Liver (tissue), 9 donors: ENCODE results near the gene PLK2. TPM values are rescaled to one million over a fixed set of nuclear protein-coding genes. Genes with fewer than 3 reads are reported as not detected.

Experiments used
- DNase-seq: peaks from one replicate; pipeline ENCODE4 v3.0.0-alpha.2; 2017; ENCODE audit warnings: low spot score
- H3K27ac ChIP-seq, 2 donors: one replicate each; pipeline ENCODE4 v1.7.0; 2013; ENCODE audit warnings: inconsistent platforms in 2 of 2, low read length in 2 of 2, control low read depth in 1 of 2, low read depth in 1 of 2, mild to moderate bottlenecking in 1 of 2
- H3K27me3 ChIP-seq, 4 donors: one replicate each; pipeline versions ENCODE4 v1.6.1 to v1.7.0; 2013; ENCODE audit warnings: low read length in 3 of 4, inconsistent platforms in 1 of 4, mild to moderate bottlenecking in 1 of 4, moderate library complexity in 1 of 4; ENCODE audit not compliant: control insufficient read depth in 4 of 4, insufficient read depth in 4 of 4
- H3K36me3 ChIP-seq, 4 donors: one replicate each; pipeline versions ENCODE4 v1.6.1 to v1.7.0; 2013; ENCODE audit warnings: low read length in 3 of 4, mild to moderate bottlenecking in 3 of 4, low read depth in 1 of 4, moderate library complexity in 1 of 4; ENCODE audit not compliant: control insufficient read depth in 4 of 4, insufficient read depth in 3 of 4
- H3K4me1 ChIP-seq, 4 donors: one replicate each; pipeline versions ENCODE4 v1.6.1 to v1.7.0; 2013; ENCODE audit warnings: low read length in 3 of 4, mild to moderate bottlenecking in 3 of 4, moderate library complexity in 1 of 4; ENCODE audit not compliant: control insufficient read depth in 4 of 4, insufficient read depth in 4 of 4
- H3K4me3 ChIP-seq, 3 donors: one replicate each; pipeline versions ENCODE4 v1.6.1 to v1.7.0; 2013; ENCODE audit warnings: low read length in 3 of 3, control low read depth in 1 of 3, low read depth in 1 of 3, mild to moderate bottlenecking in 1 of 3
- H3K9ac ChIP-seq, 2 donors: one replicate each; pipeline ENCODE4 v1.7.0; 2013; ENCODE audit warnings: low read length in 2 of 2, mild to moderate bottlenecking in 2 of 2, moderate library complexity in 2 of 2, control low read depth in 1 of 2, low read depth in 1 of 2
- H3K9me3 ChIP-seq, 4 donors: one replicate each; pipeline versions ENCODE4 v1.6.1 to v1.7.0; 2013; ENCODE audit warnings: low read length in 3 of 4; ENCODE audit not compliant: control insufficient read depth in 4 of 4
- EGR1 ChIP-seq, 2 donors: IDR thresholded peaks; 2 replicates each; pipeline ENCODE4 v1.6.1; 2016 to 2018; ENCODE audit warnings: antibody characterized with exemption in 2 of 2, low read depth in 2 of 2
- FOXA1 ChIP-seq: IDR thresholded peaks from 2 replicates; pipeline ENCODE4 v1.6.1; 2016; ENCODE audit warnings: antibody characterized with exemption
- FOXA2 ChIP-seq: IDR thresholded peaks from 2 replicates; pipeline ENCODE4 v1.6.1; 2016; ENCODE audit warnings: antibody characterized with exemption
- GABPA ChIP-seq, 2 donors: IDR thresholded peaks in 1 of 2; conservative IDR thresholded peaks in 1 of 2; 2 replicates each; pipeline ENCODE4 v1.6.1; 2016; ENCODE audit warnings: antibody characterized with exemption in 2 of 2, mild to moderate bottlenecking in 1 of 2, moderate library complexity in 1 of 2
- HNF4A ChIP-seq, 2 donors: conservative IDR thresholded peaks; 2 replicates each; pipeline ENCODE4 v1.6.1; 2016; ENCODE audit warnings: antibody characterized with exemption in 2 of 2, mild to moderate bottlenecking in 2 of 2
- HNF4G ChIP-seq: IDR thresholded peaks from 2 replicates; pipeline ENCODE4 v1.6.1; 2016; ENCODE audit warnings: antibody characterized with exemption
- JUND ChIP-seq, 2 donors: IDR thresholded peaks; 2 replicates each; pipeline ENCODE4 v1.6.1; 2016; ENCODE audit warnings: antibody characterized with exemption in 2 of 2
- NR2F2 ChIP-seq: IDR thresholded peaks from 2 replicates; pipeline ENCODE4 v1.6.1; 2016; ENCODE audit warnings: antibody characterized with exemption
- RXRA ChIP-seq, 2 donors: IDR thresholded peaks; 2 replicates each; pipeline ENCODE4 v1.6.1; 2017 to 2018; ENCODE audit warnings: antibody characterized with exemption in 2 of 2, mild to moderate bottlenecking in 1 of 2
- SP1 ChIP-seq: IDR thresholded peaks from 2 replicates; pipeline ENCODE4 v1.6.1; 2018; ENCODE audit warnings: antibody characterized with exemption, mild to moderate bottlenecking
- TAF1 ChIP-seq: conservative IDR thresholded peaks from 2 replicates; pipeline ENCODE4 v1.6.1; 2016; ENCODE audit warnings: antibody characterized with exemption, mild to moderate bottlenecking
- YY1 ChIP-seq: IDR thresholded peaks from 2 replicates; pipeline ENCODE4 v1.6.1; 2016; ENCODE audit warnings: antibody characterized with exemption, mild to moderate bottlenecking
- WGBS: extraction: QIAGEN DNeasy Blood & Tissue Kit; methylation state at CpG from one replicate; pipeline ENCODE4 v1.1.7; 2013; 5-methylcytosine and 5-hydroxymethylcytosine counted together
- polyA plus RNA-seq, 2 donors: library from polyadenylated mRNA; stranded (reverse) in 1 of 2; unstranded in 1 of 2; fragments of 200-250 nt in 1 of 2; fragments of >200 nt in 1 of 2; fragmentation: Nextera tagmentation in 1 of 2; extraction: Ambion mirVana in 1 of 2; gene quantifications; one replicate each; pipeline versions ENCODE4 v1.2.1 to v1.2.3, GENCODE V29; 2013 to 2015
- total RNA-seq, 2 donors: library from RNA; depleted of rRNA; stranded (reverse); fragments of >200 nt; gene quantifications; one replicate each; pipeline ENCODE4 v1.2.3, GENCODE V29; 2014
- TF ChIP-seq, protein P1 (sequence below): IDR thresholded peaks from 2 replicates; pipeline ENCODE4 v1.6.1; 2016; ENCODE audit warnings: antibody characterized with exemption
- TF ChIP-seq, protein P2 (sequence below): IDR thresholded peaks from 2 replicates; pipeline ENCODE4 v1.6.1; 2016; ENCODE audit warnings: antibody characterized with exemption
- TF ChIP-seq, protein P3 (sequence below): IDR thresholded peaks from 2 replicates; pipeline ENCODE4 v1.6.1; 2016; ENCODE audit warnings: antibody characterized with exemption, mild to moderate bottlenecking
- TF ChIP-seq, protein P4 (sequence below): IDR thresholded peaks from 2 replicates; pipeline ENCODE4 v1.6.1; 2016; ENCODE audit warnings: antibody characterized with exemption
- donor health status: healthy.
- donor health status: healthy.
- donor health status: healthy.
- donor health status: healthy.
- donor health status: healthy.

Gene PLK2
- total and polyA plus RNA-seq, 4 donors = 5.9 to 39.5 (median 22.3) TPM

DNA sequence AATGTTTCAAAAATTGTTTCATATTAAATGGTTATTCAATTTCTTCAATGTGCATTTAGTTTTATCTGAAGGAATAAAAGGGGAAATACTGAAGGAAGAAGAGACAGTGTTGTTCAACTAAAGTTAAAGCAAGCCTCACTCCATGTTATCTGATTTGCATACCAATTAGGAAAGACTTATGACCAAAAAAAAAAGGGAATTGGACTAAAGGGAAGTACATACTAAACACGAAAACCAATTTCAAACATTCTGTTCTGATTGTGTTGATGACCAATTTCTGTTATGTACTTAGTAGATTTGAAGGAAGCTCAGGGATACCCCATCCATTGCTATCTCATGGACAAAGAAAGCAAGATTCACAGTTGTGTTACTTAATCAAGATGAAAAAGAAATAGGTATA is 26.4 kb upstream of the PLK2 start:
- Histone ChIP-seq H3K9me3 (no peaks in the 10 kb centered on the region), H3K4me1 (no peaks in the 10 kb centered on the region), H3K27me3 (no peaks in the 10 kb centered on the region), H3K36me3 (no peaks in the 10 kb centered on the region), H3K27ac (no peak overlapping the region), H3K9ac (no peak overlapping the region), H3K4me3 (no peak overlapping the region)
- no peak for DNase-seq
- WGBS = 69% methylated on average over 1 of the region's 1 CpG
- TF ChIP-seq, protein P1, sequence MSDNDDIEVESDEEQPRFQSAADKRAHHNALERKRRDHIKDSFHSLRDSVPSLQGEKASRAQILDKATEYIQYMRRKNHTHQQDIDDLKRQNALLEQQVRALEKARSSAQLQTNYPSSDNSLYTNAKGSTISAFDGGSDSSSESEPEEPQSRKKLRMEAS = no peak
- TF ChIP-seq SP1 (no peak), JUND (IDR thresholded peaks at IDR 0.05) (no peak), EGR1 (IDR thresholded peaks at IDR 0.05; ENCODE audit: low read depth in 2 of 2) (no peak), HNF4G (no peak), GABPA (IDR thresholded peaks at IDR 0.05 in 1 of 2, conservative IDR thresholded peaks at IDR 0.05 in 1 of 2) (no peak), YY1 (no peak), NR2F2 (no peak)

DNA sequence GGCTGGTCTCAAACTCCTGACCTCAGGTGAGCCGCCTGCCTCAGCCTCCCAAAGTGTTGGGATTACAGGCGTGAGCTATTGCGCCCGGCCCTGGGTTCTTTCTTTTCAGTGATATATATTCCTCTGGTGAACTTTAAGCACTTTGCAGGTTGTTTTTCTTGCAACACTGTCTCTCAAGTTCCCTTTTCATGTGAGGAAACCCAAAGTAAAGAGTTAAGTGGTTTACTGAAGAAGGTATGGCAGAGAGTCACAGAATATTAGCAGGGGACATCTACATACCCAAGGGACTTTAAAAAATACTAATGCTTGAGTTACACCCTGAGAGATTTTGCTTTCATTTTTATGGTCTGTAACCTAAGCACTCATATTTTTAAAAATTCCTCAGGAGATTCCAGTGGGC is 24.6 kb upstream of the PLK2 start:
- Histone ChIP-seq H3K4me3 (no peak overlapping the region), H3K4me1 (no peaks in the 10 kb centered on the region), H3K27ac (no peak overlapping the region), H3K9me3 (no peaks in the 10 kb centered on the region), H3K9ac (no peak overlapping the region), H3K36me3 (no peaks in the 10 kb centered on the region), H3K27me3 (no peaks in the 10 kb centered on the region)
- TF ChIP-seq, protein P2, sequence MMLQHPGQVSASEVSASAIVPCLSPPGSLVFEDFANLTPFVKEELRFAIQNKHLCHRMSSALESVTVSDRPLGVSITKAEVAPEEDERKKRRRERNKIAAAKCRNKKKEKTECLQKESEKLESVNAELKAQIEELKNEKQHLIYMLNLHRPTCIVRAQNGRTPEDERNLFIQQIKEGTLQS = no peak
- TF ChIP-seq JUND (IDR thresholded peaks at IDR 0.05) (no peak), RXRA (IDR thresholded peaks at IDR 0.05) (no peak), HNF4A (conservative IDR thresholded peaks at IDR 0.05) (no peak)
- TF ChIP-seq, protein P3, sequence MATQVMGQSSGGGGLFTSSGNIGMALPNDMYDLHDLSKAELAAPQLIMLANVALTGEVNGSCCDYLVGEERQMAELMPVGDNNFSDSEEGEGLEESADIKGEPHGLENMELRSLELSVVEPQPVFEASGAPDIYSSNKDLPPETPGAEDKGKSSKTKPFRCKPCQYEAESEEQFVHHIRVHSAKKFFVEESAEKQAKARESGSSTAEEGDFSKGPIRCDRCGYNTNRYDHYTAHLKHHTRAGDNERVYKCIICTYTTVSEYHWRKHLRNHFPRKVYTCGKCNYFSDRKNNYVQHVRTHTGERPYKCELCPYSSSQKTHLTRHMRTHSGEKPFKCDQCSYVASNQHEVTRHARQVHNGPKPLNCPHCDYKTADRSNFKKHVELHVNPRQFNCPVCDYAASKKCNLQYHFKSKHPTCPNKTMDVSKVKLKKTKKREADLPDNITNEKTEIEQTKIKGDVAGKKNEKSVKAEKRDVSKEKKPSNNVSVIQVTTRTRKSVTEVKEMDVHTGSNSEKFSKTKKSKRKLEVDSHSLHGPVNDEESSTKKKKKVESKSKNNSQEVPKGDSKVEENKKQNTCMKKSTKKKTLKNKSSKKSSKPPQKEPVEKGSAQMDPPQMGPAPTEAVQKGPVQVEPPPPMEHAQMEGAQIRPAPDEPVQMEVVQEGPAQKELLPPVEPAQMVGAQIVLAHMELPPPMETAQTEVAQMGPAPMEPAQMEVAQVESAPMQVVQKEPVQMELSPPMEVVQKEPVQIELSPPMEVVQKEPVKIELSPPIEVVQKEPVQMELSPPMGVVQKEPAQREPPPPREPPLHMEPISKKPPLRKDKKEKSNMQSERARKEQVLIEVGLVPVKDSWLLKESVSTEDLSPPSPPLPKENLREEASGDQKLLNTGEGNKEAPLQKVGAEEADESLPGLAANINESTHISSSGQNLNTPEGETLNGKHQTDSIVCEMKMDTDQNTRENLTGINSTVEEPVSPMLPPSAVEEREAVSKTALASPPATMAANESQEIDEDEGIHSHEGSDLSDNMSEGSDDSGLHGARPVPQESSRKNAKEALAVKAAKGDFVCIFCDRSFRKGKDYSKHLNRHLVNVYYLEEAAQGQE = no peak
- WGBS = 84% methylated on average over 4 of the region's 4 CpGs
- DNase-seq = no peak

DNA sequence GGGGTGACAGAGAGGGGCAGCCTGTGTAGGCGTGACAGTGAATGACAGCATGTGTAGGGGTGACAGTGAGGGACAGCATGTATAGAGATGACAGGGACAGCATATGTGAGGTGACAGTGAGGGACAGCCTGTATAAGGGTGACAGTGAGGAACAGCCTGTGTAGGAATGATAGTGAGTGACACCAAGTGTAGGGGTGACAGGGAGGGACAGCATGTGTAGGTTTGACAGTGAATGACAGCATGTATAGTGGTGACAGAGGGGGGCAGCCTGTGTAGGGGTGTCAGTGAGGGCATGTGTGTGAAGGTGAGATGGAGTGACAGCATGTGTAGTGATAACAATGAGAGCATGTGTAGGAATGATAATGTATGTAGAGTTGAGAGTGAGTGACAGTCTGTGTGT is 22.6 kb upstream of the PLK2 start:
- Histone ChIP-seq H3K9me3 (no peaks in the 10 kb centered on the region), H3K4me1 (no peaks in the 10 kb centered on the region), H3K4me3 (no peak overlapping the region), H3K27me3 (no peaks in the 10 kb centered on the region), H3K9ac (no peak overlapping the region), H3K27ac (no peak overlapping the region), H3K36me3 (no peaks in the 10 kb centered on the region)
- TF ChIP-seq FOXA1 (no peak), FOXA2 (no peak), HNF4G (no peak), TAF1 (no peak), NR2F2 (no peak), YY1 (no peak), RXRA (IDR thresholded peaks at IDR 0.05) (no peak), GABPA (IDR thresholded peaks at IDR 0.05 in 1 of 2, conservative IDR thresholded peaks at IDR 0.05 in 1 of 2) (no peak), JUND (IDR thresholded peaks at IDR 0.05) (no peak), SP1 (no peak), EGR1 (IDR thresholded peaks at IDR 0.05; ENCODE audit: low read depth in 2 of 2) (no peak), HNF4A (conservative IDR thresholded peaks at IDR 0.05) (no peak)
- TF ChIP-seq, protein P4, sequence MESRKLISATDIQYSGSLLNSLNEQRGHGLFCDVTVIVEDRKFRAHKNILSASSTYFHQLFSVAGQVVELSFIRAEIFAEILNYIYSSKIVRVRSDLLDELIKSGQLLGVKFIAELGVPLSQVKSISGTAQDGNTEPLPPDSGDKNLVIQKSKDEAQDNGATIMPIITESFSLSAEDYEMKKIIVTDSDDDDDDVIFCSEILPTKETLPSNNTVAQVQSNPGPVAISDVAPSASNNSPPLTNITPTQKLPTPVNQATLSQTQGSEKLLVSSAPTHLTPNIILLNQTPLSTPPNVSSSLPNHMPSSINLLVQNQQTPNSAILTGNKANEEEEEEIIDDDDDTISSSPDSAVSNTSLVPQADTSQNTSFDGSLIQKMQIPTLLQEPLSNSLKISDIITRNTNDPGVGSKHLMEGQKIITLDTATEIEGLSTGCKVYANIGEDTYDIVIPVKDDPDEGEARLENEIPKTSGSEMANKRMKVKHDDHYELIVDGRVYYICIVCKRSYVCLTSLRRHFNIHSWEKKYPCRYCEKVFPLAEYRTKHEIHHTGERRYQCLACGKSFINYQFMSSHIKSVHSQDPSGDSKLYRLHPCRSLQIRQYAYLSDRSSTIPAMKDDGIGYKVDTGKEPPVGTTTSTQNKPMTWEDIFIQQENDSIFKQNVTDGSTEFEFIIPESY = no peak
- TF ChIP-seq, protein P1 = no peak
- TF ChIP-seq, protein P3 = no peak
- TF ChIP-seq, protein P2 = no peak
- WGBS = 84% methylated on average over 1 of the region's 1 CpG
- no peak for DNase-seq
